Glomerular visceral epithelial cell (primary cell): ENCODE results near the gene OR2A12.
"Not testable (repeated sequence)": the region's sequence is repeated elsewhere in the genome, so short reads cannot be mapped to it uniquely, and the experiment has no call there.

Experiments
- DNase-seq: peaks from one replicate; pipeline ENCODE4 v3.0.0-alpha.2; 2016; ENCODE audit errors: extremely low spot score

The OR2A12 gene, protein sequence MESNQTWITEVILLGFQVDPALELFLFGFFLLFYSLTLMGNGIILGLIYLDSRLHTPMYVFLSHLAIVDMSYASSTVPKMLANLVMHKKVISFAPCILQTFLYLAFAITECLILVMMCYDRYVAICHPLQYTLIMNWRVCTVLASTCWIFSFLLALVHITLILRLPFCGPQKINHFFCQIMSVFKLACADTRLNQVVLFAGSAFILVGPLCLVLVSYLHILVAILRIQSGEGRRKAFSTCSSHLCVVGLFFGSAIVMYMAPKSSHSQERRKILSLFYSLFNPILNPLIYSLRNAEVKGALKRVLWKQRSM

DNA sequence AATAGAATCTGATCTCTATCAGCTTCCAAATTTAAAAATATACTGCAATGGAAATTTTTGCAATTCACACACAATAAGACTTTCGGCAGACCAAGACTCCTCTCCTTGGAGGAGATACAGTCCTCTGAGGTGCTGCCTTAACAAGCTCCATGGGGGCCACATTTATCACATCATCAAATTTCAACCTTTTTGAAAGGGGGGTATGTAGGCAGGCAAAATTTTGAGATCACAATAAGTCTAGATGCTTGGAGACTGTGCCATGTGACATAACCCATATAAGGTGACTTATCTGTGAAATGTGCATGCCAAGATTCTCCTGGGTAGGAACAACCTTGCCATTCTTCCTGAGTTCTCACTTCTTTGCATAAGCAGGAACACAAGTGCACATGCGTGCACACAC, at the start of gene OR2A12:
Gene OR2A12 (plus strand): TSS at position 301 of the 400 bp plus-strand sequence. CDS start 8,830 bp downstream, outside the sequence.
- no peak for DNase-seq

DNA sequence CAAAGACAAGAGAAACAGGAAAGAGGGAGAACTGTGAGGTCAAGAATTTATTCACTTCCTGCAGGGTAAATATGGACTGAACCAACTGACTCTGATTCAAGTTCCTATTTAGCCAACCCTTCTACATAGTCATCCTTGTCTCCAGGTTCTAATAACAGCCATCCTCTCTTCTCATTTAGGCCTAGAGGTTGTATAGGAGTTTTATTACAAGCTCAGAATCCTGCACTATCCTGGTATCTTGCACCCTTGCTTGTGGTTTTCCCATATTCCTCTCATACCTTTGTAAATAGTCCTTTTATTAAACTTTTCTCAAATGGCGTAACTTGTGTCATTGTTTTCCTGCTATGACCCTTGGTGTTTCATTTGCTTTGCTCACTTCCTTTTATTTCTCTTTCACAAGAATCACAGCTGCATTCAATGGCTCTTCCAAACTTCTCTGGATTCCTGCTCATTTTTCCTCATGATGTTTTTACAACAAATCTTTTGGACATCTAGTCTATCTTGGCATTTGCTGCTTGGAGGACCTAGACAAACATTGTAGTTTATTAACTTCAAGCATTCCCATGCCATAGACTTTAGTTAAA, 49.7 kb upstream of the OR2A12 start:
- no peak for DNase-seq

DNA sequence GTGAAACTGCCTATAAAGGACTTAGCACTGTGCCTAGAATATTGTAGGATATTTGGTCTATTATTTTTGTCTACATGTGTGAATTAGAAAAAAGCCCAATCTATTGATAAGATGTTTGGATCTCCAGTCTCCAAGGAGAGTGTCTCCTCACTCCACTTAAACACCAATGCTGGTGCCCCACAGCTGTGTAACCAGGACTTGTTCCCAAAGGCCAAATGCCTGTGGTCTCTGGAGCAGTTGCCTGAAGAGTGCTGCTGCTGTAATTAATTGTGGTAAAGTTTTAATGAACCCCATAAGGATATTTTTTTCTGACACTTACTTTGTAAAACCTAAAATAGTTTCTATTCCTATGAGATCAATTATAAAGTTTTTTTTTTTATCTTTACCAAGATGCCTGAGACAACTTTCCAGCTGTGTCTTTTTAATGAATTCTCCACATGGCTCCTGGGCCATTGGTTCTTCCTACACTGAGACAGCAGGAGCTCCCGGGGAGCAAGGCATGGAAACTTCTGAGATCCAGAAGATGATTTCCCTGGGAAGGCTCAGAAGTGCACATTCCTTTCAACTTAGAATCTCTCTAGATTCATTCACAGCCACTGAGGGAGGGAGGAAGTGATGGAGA, 48.6 kb upstream of the OR2A12 start:
- DNase-seq: no peak

DNA sequence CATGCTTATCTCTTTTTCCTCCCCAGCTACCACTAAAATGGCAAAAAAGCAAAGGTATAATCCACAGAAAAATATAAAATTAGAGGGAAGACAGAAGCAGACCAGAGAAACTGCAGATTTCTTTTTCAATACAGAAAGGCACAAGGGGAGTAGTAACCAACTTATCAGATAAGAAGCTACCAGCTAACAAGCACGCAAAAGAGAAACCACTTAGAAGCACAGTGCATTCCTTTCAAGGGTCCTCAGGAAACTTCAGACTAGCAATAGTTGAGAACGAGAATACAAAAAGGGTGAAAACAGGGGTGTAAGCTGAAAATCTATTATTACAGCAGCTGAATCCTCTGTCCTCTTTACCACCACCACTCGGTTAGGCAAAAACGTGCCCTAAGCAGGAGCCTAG, 47.2 kb upstream of the OR2A12 start:
- no peak for DNase-seq

DNA sequence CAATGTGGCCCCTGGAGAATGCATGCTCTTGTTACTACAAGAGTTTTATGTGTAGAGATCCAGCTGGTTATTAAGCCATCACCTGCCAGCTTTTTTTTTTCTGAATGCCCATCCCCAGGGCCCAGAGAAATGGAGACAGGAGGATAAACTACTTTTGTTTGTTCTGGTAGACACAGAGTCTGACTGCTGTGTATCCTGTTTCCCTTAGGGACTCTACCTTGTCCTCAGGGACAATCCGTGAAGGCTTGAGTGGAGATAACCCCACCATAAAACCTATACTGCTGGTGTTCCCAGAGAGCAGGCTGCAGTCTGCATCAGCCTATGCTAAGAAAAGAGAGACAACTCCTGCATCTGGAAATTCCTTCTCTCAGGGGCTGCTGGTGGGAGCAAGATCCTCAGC, 37.4 kb upstream of the OR2A12 start, which contains the start of gene OR2A5:
Gene OR2A5 (plus strand): TSS at position 301 of the 400 bp plus-strand sequence. CDS start 1,454 bp downstream, outside the sequence.
- no peak for DNase-seq

DNA sequence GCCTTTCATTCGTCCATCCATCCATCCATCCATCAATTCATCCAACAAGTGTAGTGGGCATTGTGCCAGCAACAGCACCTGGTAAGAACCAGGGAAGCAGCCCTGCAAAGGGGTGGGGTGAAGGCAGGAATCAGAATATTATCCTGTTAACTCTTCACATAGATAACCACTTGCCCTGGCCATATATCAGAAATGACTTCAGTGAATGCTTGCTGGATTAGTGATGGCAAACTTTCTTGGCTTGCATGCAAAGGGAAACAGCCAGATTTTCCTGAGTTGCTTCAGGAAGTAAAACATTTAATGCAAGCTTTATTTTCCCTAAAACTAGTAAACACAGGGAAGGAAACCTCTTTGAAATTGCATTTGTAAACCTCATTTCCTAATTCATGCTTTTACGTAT, 36.6 kb upstream of the OR2A12 start:
- DNase-seq: no peak

DNA sequence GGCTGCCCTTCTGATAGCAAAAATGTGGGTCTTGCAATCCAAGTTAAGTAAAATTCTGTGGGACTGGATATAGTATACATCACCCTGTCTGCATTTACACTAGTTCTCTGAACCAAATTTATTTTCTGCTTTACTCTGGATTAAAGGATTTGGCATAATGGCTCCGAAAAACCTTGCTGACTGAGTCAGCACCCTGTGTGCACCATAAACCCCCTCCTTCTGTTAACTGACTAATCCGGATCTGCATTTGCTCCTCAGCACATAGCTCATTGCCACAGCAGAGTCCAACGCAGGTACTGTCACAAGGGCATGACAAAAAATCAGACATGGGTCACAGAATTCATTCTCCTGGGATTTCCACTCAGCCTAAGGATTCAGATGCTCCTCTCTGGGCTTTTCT, 36.0 kb upstream of the OR2A12 start:
- DNase-seq: no peak

DNA sequence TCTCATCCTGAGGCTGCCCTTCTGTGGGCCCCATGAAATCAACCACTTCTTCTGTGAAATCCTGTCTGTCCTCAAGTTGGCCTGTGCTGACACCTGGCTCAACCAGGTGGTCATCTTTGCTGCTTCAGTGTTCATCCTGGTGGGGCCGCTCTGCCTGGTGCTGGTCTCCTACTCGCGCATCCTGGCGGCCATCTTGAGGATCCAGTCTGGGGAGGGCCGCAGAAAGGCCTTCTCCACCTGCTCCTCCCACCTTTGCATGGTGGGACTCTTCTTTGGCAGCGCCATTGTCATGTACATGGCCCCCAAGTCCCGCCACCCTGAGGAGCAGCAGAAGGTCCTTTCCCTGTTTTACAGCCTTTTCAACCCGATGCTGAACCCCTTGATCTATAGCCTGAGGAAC, 35.2 kb upstream of the OR2A12 start:
- not testable (repeated sequence) for DNase-seq

DNA sequence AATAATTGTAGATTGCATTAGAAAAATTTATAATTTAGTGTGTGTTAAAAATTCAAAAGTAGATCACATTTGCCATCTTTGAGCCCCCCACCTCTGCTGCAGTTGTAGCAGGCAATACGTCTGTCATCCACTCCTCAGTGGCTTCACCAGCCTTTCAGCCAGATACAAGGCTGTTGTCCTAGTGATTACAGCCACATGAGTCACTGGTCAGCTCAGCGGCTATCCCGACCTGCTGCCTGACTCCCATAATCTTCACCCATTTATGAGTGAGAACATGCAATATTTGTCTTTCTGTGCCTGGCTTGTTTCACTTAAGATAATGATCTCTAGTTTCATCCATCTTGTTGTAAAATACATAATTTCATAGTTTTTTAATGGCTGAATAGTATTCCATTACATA, 28.1 kb upstream of the OR2A12 start:
- DNase-seq: peak; percentile 35

DNA sequence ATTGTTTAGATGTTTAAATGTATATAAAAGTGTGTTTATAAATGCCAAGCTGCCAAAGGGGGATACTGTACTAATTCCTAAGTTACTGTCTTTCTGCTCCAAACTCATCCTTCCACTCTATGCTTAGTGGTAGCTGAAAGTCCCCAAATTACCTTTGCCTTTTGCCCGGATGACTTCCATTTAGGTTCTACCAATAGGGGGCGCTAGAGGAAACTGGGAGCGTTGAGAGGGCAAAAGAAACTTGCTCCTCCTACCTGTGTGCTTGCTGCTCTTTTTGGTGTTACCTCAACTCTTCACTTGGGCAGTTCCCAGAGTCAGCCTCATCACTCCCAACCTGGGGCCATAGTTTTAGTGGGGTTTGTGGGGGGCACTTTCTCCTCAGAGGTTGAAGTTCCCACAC, 22.4 kb upstream of the OR2A12 start:
- no peak for DNase-seq

DNA sequence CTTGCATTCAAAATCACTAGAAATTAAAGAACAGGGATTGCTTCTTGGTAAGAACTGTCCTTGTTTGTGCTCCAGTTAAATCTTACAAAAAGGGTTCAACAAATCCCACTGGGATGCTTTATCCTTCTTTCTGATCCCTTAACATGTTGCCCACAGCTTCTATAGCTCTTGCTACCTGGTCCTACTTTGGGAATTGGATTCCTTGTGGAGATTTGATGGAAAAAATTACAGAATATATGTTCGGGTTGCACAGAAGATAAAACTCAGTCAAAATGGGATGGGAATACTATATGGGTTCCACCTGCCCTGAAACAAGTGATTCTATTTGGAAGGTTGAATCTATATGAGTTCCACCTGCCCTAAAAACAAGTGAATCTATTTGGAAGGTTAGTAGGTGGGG, 16.6 kb upstream of the OR2A12 start, which contains the start of gene OR2A25:
Gene OR2A25 (plus strand): TSS at position 301 of the 400 bp plus-strand sequence. CDS start 4,409 bp downstream, outside the sequence.
- DNase-seq: no peak

DNA sequence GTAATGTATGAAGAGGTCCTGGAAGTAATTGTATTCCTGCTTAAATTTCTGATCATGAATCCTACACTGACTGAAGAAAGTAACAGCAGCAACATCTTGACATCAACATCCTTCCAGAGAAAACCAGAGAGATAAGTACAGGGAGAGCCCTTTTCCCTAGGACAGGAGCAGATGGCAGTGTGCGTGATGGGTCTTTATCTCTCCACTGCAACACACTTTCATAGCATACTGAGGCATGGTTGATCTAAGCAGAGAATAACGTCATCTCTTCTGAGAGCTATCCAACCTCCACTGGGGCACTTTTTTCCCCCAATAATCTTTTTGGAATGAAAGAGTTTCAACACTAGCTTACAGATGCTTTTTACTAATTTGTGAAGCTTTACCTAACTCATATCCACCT, 16.1 kb upstream of the OR2A12 start:
- DNase-seq: no peak

DNA sequence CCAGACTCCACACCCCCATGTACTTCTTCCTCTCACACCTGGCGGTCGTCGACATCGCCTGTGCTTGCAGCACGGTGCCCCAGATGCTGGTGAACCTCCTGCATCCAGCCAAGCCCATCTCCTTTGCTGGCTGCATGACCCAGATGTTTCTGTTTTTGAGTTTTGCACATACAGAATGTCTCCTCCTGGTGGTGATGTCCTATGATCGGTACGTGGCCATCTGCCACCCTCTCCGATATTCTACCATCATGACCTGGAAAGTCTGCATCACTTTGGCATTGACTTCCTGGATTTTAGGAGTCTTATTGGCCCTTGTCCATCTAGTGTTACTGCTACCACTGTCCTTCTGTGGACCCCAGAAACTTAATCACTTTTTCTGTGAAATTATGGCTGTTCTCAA, 11.7 kb upstream of the OR2A12 start:
- DNase-seq: no peak

DNA sequence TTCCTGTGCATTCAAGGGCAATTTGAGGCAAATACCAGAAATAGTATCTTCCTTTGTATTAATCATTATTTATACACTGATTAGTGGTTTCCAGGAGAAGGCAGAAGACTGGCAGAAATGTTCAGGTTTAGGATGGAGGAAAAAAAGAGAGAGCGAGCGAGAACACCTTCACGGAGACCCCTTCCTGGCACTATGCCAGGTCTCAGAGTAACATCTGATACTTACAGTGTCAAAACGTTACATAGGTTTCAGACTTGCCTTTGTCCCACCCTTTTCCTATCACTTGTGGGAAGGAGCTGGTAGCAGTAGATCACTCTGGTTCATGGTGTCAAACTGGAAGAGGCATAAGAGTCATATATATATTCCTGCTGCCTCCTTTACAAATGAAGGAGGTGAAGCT, 652 bp downstream of the OR2A12 start:
- no peak for DNase-seq

DNA sequence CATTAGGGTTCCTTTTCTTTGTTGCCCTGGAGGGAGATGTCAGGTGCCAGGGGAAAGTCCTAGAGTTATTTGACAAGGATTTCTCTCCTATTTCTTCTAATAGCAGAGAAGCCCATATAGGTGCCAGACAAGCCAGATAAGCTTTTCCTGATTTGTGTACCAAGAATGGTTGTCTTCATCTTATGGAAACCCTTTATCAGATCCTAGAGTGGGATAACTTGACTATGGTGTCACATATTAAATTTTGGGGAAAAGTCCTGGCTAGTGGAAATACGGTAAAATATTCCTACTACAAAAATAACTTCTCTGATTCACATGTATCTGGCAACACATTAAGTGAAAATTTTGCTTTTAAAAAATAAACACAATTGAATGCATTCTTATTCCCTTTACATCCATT, 1.2 kb downstream of the OR2A12 start:
- DNase-seq: no peak

DNA sequence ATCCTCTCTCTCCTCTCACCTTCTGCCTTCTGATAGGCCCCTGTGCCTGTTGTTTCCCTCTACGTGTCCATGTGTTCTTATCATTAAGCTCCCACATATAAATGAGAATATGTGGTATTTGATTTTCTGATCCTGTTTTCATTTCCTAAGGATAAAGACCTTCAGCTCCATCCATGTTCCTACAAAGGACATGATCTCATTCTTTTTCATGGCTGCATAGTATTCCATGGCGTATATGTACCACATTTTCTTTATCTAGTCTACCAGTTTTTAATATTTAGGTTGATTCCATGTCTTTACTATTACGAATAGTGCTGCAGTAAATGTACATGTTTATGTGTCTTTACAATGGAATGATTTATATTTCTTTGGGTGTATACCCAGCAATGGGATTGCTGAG, 4.6 kb downstream of the OR2A12 start:
- no peak for DNase-seq

DNA sequence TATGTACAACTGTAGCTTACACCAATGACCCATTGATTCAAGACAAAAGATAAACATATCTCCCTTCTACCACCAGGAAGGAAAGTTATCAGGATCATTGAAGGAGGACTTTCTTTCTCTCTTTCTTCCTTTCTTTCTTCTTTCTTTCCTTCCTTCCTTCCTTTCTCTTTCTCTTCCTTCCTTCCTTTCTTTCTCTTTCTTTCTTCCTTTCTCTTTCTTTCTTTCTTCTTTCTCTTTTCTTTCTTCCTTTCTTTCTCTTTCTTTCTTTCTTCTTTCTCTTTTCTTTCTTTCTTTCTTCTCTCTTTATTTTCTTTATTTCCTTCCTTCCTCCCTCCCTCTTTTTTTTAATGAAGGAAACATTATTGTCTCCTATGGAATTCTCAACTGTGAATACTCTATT, 12.7 kb downstream of the OR2A12 start:
- DNase-seq: no peak

DNA sequence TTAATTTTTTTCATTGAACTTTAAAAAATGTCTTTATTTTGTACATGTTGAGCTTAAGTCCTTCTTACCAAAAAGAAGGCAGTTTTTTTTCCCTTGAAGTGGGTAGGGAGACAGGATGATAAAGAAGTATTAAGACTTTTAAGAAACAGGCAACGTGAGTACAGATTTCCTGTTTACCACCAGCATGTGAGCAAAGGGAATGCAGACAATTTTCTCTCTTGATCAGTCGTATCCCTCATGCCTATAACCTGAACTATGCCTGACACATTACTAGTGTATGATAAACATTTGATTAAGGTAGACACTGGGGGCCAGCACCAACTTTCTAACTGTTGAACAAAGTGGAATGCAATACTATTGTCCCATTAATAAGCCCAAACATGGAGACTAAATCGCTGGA, 14.5 kb downstream of the OR2A12 start:
- DNase-seq: no peak

DNA sequence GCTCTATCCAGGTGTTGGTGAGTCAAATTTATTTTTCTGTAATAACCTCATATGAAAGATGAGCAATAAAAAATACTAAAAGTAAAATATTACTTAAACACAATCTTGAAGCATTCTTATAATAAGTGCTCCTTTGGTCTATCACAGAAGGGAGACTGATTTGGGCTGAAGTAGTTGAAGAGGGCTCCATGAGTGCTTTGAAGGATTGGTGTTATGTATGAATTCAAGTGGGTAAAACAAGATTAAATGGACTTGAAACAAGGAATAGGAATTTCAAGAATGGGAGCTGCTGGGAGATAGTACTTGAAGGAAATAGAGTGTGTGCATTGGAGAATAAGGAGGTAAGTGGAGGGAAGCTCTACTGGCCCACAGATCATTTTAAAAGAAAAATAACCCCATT, 16.0 kb downstream of the OR2A12 start:
- no peak for DNase-seq

DNA sequence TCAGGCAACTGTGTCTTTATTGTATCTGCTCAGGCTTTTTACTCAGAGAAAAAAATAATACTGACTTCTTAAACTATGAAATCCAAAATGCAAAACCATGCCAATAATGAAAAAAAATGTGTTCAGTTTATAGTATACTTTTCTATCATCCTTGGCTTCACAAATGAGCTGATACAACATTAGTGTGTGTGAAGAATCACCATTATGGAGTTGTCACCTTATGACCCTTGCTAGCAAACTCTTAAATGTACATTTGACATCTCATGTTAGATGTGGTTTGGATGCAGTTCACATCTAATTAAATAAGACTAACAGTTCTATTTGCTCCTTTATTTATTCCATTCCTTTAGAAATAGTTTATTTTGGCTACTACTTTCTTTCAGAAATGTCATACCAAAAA, 19.1 kb downstream of the OR2A12 start:
- DNase-seq: no peak

DNA sequence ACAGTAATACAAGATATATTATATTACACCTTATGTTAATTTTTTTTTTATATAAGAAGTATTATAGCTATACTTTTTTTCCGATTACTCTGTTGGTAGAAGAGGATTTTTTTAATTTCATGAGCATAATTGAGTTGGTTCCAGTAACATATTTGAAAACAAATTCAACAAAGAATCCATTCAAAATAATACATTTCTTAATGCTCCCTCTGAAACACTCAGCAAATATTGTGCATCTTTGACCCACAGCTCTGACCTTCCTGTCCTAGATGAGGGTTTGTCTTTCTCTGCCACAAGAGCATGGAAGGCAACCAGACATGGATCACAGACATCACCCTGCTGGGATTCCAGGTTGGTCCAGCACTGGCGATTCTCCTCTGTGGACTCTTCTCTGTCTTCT, 23.2 kb downstream of the OR2A12 start, which contains the start of gene OR2A2:
Gene OR2A2 (plus strand): TSS at position 301 of the 400 bp plus-strand sequence. CDS start 0 bp downstream, at position 301.
- DNase-seq: no peak

DNA sequence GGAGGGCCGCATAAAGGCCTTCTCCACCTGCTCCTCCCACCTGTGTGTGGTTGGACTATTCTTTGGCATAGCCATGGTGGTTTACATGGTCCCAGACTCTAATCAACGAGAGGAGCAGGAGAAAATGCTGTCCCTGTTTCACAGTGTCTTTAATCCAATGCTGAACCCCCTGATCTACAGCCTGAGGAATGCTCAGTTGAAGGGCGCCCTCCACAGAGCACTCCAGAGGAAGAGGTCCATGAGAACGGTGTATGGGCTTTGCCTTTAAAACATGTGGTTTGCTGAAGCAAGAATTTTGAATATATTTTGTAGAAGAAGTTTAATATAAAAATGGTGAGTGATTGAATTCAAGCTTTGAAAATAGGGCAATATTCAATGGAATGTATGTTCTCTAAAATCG, 24.2 kb downstream of the OR2A12 start:
- no peak for DNase-seq

DNA sequence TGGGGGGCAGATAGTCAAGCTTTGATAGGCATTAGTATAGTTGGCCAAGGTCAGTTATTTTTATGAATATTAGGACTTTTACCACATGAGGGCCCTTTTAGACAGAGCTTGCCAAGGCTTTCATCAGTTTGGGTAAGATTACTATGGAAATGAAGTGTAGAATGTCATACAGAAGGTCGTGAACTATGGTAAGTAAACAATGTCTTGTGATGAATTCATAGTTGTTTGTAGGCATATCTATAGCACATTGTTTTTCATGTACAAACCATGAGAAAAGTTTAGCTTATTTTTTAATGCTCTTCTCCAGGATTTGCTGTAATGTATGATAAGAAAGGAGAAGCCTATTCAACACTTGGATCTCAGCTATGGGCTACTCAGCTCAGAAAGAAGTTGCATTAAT, 27.6 kb downstream of the OR2A12 start:
- DNase-seq: no peak
